Trophoblast cell (in vitro differentiated cells and primary cell): ENCODE measurements around the gene ZDHHC20.

Experiments
- DNase-seq, 2 donors: peaks; one replicate each; pipeline ENCODE4 v3.0.0-alpha.2; 2016
- H2AFZ ChIP-seq: 2 replicates; pipeline ENCODE4 v1.6.1; 2013; ENCODE audit warnings: low read length, moderate library complexity, mild to moderate bottlenecking; ENCODE audit not compliant: insufficient read depth, poor library complexity
- H2AK5ac ChIP-seq: 2 replicates; pipeline ENCODE4 v1.6.1; 2013; ENCODE audit warnings: mild to moderate bottlenecking, low read length
- H2BK120ac ChIP-seq: 2 replicates; pipeline ENCODE4 v1.6.1; 2013; ENCODE audit warnings: low read length, mild to moderate bottlenecking, moderate library complexity; ENCODE audit not compliant: insufficient read depth, poor library complexity
- H2BK12ac ChIP-seq: 2 replicates; pipeline ENCODE4 v1.6.1; 2013; ENCODE audit warnings: mild to moderate bottlenecking, low read length, moderate library complexity
- H2BK5ac ChIP-seq: 2 replicates; pipeline ENCODE4 v1.6.1; 2013; ENCODE audit warnings: low read length, low read depth, moderate library complexity, mild to moderate bottlenecking; ENCODE audit not compliant: poor library complexity
- H3K14ac ChIP-seq: 2 replicates; pipeline ENCODE4 v1.6.1; 2013; ENCODE audit warnings: mild to moderate bottlenecking, low read length
- H3K18ac ChIP-seq: 2 replicates; pipeline ENCODE4 v1.6.1; 2013; ENCODE audit warnings: mild to moderate bottlenecking, low read length
- H3K23ac ChIP-seq: 2 replicates; pipeline ENCODE4 v1.6.1; 2013; ENCODE audit warnings: low read length
- H3K27ac ChIP-seq: 2 replicates; pipeline ENCODE4 v1.5.1; 2013; ENCODE audit warnings: low read depth, mild to moderate bottlenecking, inconsistent platforms, low read length, moderate library complexity
- H3K27me3 ChIP-seq: 2 replicates; pipeline ENCODE4 v1.6.1; 2013; ENCODE audit warnings: inconsistent platforms, mild to moderate bottlenecking, low read length, moderate library complexity; ENCODE audit not compliant: insufficient read depth
- H3K36me3 ChIP-seq, 2 experiments: 1 replicate in 1 of 2; 2 replicates in 1 of 2; pipeline ENCODE4 v1.6.1; 2013; ENCODE audit warnings: low read length in 2 of 2, mild to moderate bottlenecking in 2 of 2, moderate library complexity in 1 of 2; ENCODE audit not compliant: insufficient read depth in 2 of 2, control insufficient read depth in 1 of 2
- H3K4ac ChIP-seq: 2 replicates; pipeline ENCODE4 v1.6.1; 2013; ENCODE audit warnings: low read depth, mild to moderate bottlenecking, low read length, moderate library complexity
- H3K4me1 ChIP-seq, 2 experiments: 1 replicate in 1 of 2; 2 replicates in 1 of 2; pipeline ENCODE4 v1.6.1; 2013; ENCODE audit warnings: low read length in 2 of 2, mild to moderate bottlenecking in 2 of 2, moderate library complexity in 1 of 2; ENCODE audit not compliant: insufficient read depth in 2 of 2, control insufficient read depth in 1 of 2
- H3K4me2 ChIP-seq: 2 replicates; pipeline ENCODE4 v1.6.1; 2013; ENCODE audit warnings: inconsistent platforms, mild to moderate bottlenecking, low read length, moderate library complexity
- H3K4me3 ChIP-seq: 2 replicates; pipeline ENCODE4 v1.5.1; 2013; ENCODE audit warnings: mild to moderate bottlenecking, low read depth, low read length, inconsistent platforms
- H3K79me1 ChIP-seq: one replicate; pipeline ENCODE4 v1.6.1; 2013; ENCODE audit warnings: low read length
- H3K79me2 ChIP-seq: 2 replicates; pipeline ENCODE4 v1.6.1; 2013; ENCODE audit warnings: low read length, mild to moderate bottlenecking; ENCODE audit not compliant: control insufficient read depth, insufficient read depth, poor library complexity
- H3K9ac ChIP-seq: 2 replicates; pipeline ENCODE4 v1.6.1; 2013; ENCODE audit warnings: mild to moderate bottlenecking, low read length
- H3K9me3 ChIP-seq: 2 replicates; pipeline ENCODE4 v1.6.1; 2013; ENCODE audit warnings: low read depth, mild to moderate bottlenecking, control low read depth, inconsistent platforms, low read length; ENCODE audit not compliant: insufficient read depth
- H4K12ac ChIP-seq: 2 replicates; pipeline ENCODE4 v1.6.1; 2013; ENCODE audit warnings: low read depth, mild to moderate bottlenecking, low read length, moderate library complexity
- H4K8ac ChIP-seq: 2 replicates; pipeline ENCODE4 v1.6.1; 2013; ENCODE audit warnings: low read depth, mild to moderate bottlenecking, low read length, moderate library complexity
- H4K91ac ChIP-seq: one replicate; pipeline ENCODE4 v1.6.1; 2013; ENCODE audit warnings: low read depth, mild to moderate bottlenecking, low read length, moderate library complexity
- WGBS: extraction: QIAGEN DNeasy Blood & Tissue Kit; methylation state at CpG from one replicate; pipeline ENCODE4 v1.1.7; 2013; ENCODE audit warnings: missing lambda C conversion rate; ENCODE audit not compliant: insufficient read length, insufficient coverage; ENCODE audit errors: extremely low coverage; 5-methylcytosine and 5-hydroxymethylcytosine counted together

The ZDHHC20 gene

GRCh38 chr13:21429211-21429610, 29.9 kb downstream of the ZDHHC20 start:
- DNase-seq = no peak
- Histone ChIP-seq H3K4ac (no peak overlapping the region), H3K27ac (no peak overlapping the region), H2BK120ac (no peak overlapping the region), H4K8ac (no peak overlapping the region), H3K9me3 (no peaks in the 10 kb centered on the region), H3K27me3 (no peaks in the 10 kb centered on the region), H2BK5ac (no peak overlapping the region), H4K91ac (no peak overlapping the region), H2AFZ (no peak overlapping the region), H3K4me3 (no peak overlapping the region), H3K4me1 (no peaks in the 10 kb centered on the region), H3K79me2 (no peaks in the 10 kb centered on the region), H4K12ac (no peak overlapping the region), H3K79me1 (no peaks in the 10 kb centered on the region), H3K18ac (no peak overlapping the region), H2BK12ac (no peak overlapping the region), H3K9ac (no peak overlapping the region), H2AK5ac (no peak overlapping the region), H3K36me3 (no peaks in the 10 kb centered on the region), H3K4me2 (no peak overlapping the region), H3K14ac (no peak overlapping the region), H3K23ac (no peak overlapping the region)
- WGBS = no CpG with 5 or more reads among the region's 2 CpGs

GRCh38 chr13:21427741-21428140, 31.4 kb downstream of the ZDHHC20 start:
- H3K36me3 ChIP-seq = no peaks in the 10 kb centered on the region
- H3K9me3 ChIP-seq = no peaks in the 10 kb centered on the region
- no peak overlapping the region for H3K4me3 ChIP-seq
- H3K23ac ChIP-seq = no peak overlapping the region
- no peak overlapping the region for H3K9ac ChIP-seq
- no peak overlapping the region for H2AK5ac ChIP-seq
- H4K12ac ChIP-seq = no peak overlapping the region
- H3K79me1 ChIP-seq = no peaks in the 10 kb centered on the region
- H3K4me1 ChIP-seq = no peaks in the 10 kb centered on the region
- no peak overlapping the region for H2BK5ac ChIP-seq
- no peak overlapping the region for H4K91ac ChIP-seq
- H2AFZ ChIP-seq = no peak overlapping the region
- no peak for DNase-seq
- H2BK120ac ChIP-seq = no peak overlapping the region
- H2BK12ac ChIP-seq = no peak overlapping the region
- H3K79me2 ChIP-seq = no peaks in the 10 kb centered on the region
- H3K18ac ChIP-seq = no peak overlapping the region
- WGBS = no CpG with 5 or more reads among the region's 2 CpGs
- no peak overlapping the region for H3K4me2 ChIP-seq
- H3K14ac ChIP-seq = no peak overlapping the region
- H4K8ac ChIP-seq = no peak overlapping the region
- H3K27ac ChIP-seq = no peak overlapping the region
- H3K27me3 ChIP-seq = no peaks in the 10 kb centered on the region
- no peak overlapping the region for H3K4ac ChIP-seq

- Histone ChIP-seq H2BK5ac (no peak overlapping the region), H4K8ac (no peak overlapping the region), H4K91ac (no peak overlapping the region), H2AK5ac (no peak overlapping the region), H3K79me1 (no peaks in the 10 kb centered on the region), H2BK12ac (no peak overlapping the region), H3K14ac (no peak overlapping the region), H3K27me3 (no peaks in the 10 kb centered on the region), H3K36me3 (no peaks in the 10 kb centered on the region), H2BK120ac (no peak overlapping the region), H3K4me2 (no peak overlapping the region), H3K9ac (no peak overlapping the region), H3K23ac (no peak overlapping the region), H3K4me1 (no peaks in the 10 kb centered on the region), H3K4ac (no peak overlapping the region), H3K4me3 (no peak overlapping the region), H2AFZ (no peak overlapping the region), H3K27ac (no peak overlapping the region), H3K79me2 (no peaks in the 10 kb centered on the region), H3K9me3 (no peaks in the 10 kb centered on the region), H3K18ac (no peak overlapping the region), H4K12ac (no peak overlapping the region)
- no CpG with 5 or more reads among the region's 1 CpG for WGBS
- DNase-seq = no peak
Measured at GRCh38 chr13:21426238-21426637, 32.9 kb downstream of the ZDHHC20 start.

- no peak overlapping the region for H3K27ac ChIP-seq
- H4K91ac ChIP-seq = no peak overlapping the region
- H4K8ac ChIP-seq = no peak overlapping the region
- H3K9me3 ChIP-seq = no peaks in the 10 kb centered on the region
- no peak overlapping the region for H2BK12ac ChIP-seq
- peaks cover 0 to 4% of the 10 kb centered on the region in 2 experiments for H3K36me3 ChIP-seq
- no peak overlapping the region for H3K4me2 ChIP-seq
- WGBS = no CpG with 5 or more reads among the region's 3 CpGs
- no peak overlapping the region for H2BK120ac ChIP-seq
- no peaks in the 10 kb centered on the region for H3K79me1 ChIP-seq
- H3K18ac ChIP-seq = no peak overlapping the region
- no peak overlapping the region for H3K4me3 ChIP-seq
- H3K4ac ChIP-seq = no peak overlapping the region
- no peak overlapping the region for H3K23ac ChIP-seq
- H3K4me1 ChIP-seq = no peaks in the 10 kb centered on the region
- H3K9ac ChIP-seq = no peak overlapping the region
- no peaks in the 10 kb centered on the region for H3K79me2 ChIP-seq
- H2BK5ac ChIP-seq = no peak overlapping the region
- no peak overlapping the region for H2AFZ ChIP-seq
- no peak for DNase-seq
- no peaks in the 10 kb centered on the region for H3K27me3 ChIP-seq
- no peak overlapping the region for H2AK5ac ChIP-seq
- H4K12ac ChIP-seq = no peak overlapping the region
- no peak overlapping the region for H3K14ac ChIP-seq
Measured at GRCh38 chr13:21420706-21421105, 38.4 kb downstream of the ZDHHC20 start.
